GM12878 (cell line): ENCODE results near the gene PDLIM4. TPM values are rescaled to one million over a fixed set of nuclear protein-coding genes. Genes with fewer than 3 reads are reported as not detected.

Source experiments
- ATAC-seq: fragments of 200-7000 bp; cut with Tn5 transposase; 3 replicates; pipeline ENCODE4 v1.9.1; 2020; ENCODE audit warnings: mild to moderate bottlenecking, moderate library complexity
- BruUV-seq: library from RNA; stranded (reverse); fragments of 400-500 nt; replicated peaks from 2 replicates; lab custom pipeline; 2021; lab: Mats Ljungman, UMichigan
- CTCF ChIA-PET: fragments of 300-600 bp; sonication (Branson Sonifier 250); formaldehyde crosslinking; extraction: SDS; loops from one replicate; lab custom pipeline; 2021; ENCODE audit warnings: inconsistent platforms; lab: Yijun Ruan, JAX
- POLR2A ChIA-PET: fragments of 350-600 bp; formaldehyde crosslinking; extraction: SDS; loops from one replicate; lab custom pipeline; 2021; ENCODE audit warnings: inconsistent platforms; lab: Charles Lee
- RAD21 ChIA-PET: fragments of 300-600 bp; sonication (Branson Sonifier 250); formaldehyde crosslinking; loops from one replicate; lab custom pipeline; 2023; ENCODE audit warnings: antibody characterized with exemption; ENCODE audit not compliant: unreplicated experiment; lab: Charles Lee
- SMC1A ChIA-PET: fragments of 300-600 bp; sonication (Branson Sonifier 250); formaldehyde crosslinking; loops from one replicate; lab custom pipeline; 2023; ENCODE audit not compliant: unreplicated experiment, uncharacterized antibody; lab: Charles Lee
- DNase-seq: peaks from one replicate; pipeline ENCODE4 v3.0.0-alpha.2; 2011; ENCODE audit warnings: low read depth, low spot score
- FAIRE-seq: peaks from 3 replicates; lab custom pipeline; 2011; peaks lifted over from hg19 to GRCh38; lab: Jason Lieb, UNC
- H2AFZ ChIP-seq: 2 replicates; pipeline ENCODE4 v1.6.0; 2011; ENCODE audit warnings: low read depth, low read length, control low read depth; ENCODE audit not compliant: control insufficient read depth
- H3K27ac ChIP-seq: 2 replicates; pipeline ENCODE4 v1.5.1; 2011; ENCODE audit warnings: control low read depth; ENCODE audit not compliant: control insufficient read depth, insufficient read depth
- H3K27me3 ChIP-seq, 2 experiments: replicated peaks in 1 of 2; 2 replicates each; pipeline versions ENCODE4 v1.6.0 to v1.6.1; 2011; ENCODE audit warnings: low read length in 1 of 2; ENCODE audit not compliant: control insufficient read depth in 2 of 2, insufficient read depth in 2 of 2
- H3K36me3 ChIP-seq, 2 experiments: 2 replicates each; pipeline ENCODE4 v1.5.1; 2011; ENCODE audit warnings: low read length in 1 of 2; ENCODE audit not compliant: control insufficient read depth in 2 of 2, insufficient read depth in 2 of 2
- H3K4me1 ChIP-seq: 2 replicates; pipeline ENCODE4 v1.6.1; 2011; ENCODE audit warnings: mild to moderate bottlenecking, low read length, moderate library complexity, mixed read lengths; ENCODE audit not compliant: control insufficient read depth, insufficient read depth
- H3K4me2 ChIP-seq: 2 replicates; pipeline ENCODE4 v1.6.0; 2011; ENCODE audit warnings: control low read depth; ENCODE audit not compliant: control insufficient read depth, insufficient read depth
- H3K4me3 ChIP-seq: fragments of 200-600 bp; sonication (generic); 2 replicates; pipeline ENCODE4 v1.5.1; 2016
- H3K79me2 ChIP-seq: 2 replicates; pipeline ENCODE4 v1.6.0; 2011; ENCODE audit warnings: low read length; ENCODE audit not compliant: control insufficient read depth, insufficient read depth
- H3K9ac ChIP-seq: 2 replicates; pipeline ENCODE4 v1.8.0; 2011; ENCODE audit warnings: low read length, control low read depth, mixed read lengths; ENCODE audit not compliant: control insufficient read depth, insufficient read depth
- H3K9me3 ChIP-seq: replicated peaks from 3 replicates; pipeline ENCODE4 v1.5.1; 2011; ENCODE audit warnings: mild to moderate bottlenecking, low read length; ENCODE audit not compliant: control insufficient read depth, insufficient read depth
- H4K20me1 ChIP-seq: 2 replicates; pipeline ENCODE4 v1.6.0; 2011; ENCODE audit not compliant: control insufficient read depth, insufficient read depth
- CBX3 ChIP-seq: fragments of 200-600 bp; sonication (generic); IDR thresholded peaks from 2 replicates; pipeline ENCODE4 v1.6.1; 2016; ENCODE audit warnings: low read depth, borderline replicate concordance
- CREM ChIP-seq: IDR thresholded peaks from 2 replicates; pipeline ENCODE4 v1.6.1; 2014; ENCODE audit warnings: antibody characterized with exemption, low read depth
- DPF2 ChIP-seq: fragments of 450-650 bp; IDR thresholded peaks from 2 replicates; pipeline ENCODE4 v1.6.1; 2017; ENCODE audit warnings: mild to moderate bottlenecking
- FOS ChIP-seq: IDR thresholded peaks from 3 replicates; pipeline ENCODE4 v1.6.1; 2011; ENCODE audit warnings: borderline replicate concordance; ENCODE audit not compliant: insufficient read length; ENCODE audit errors: extremely low read depth
- GATAD2B ChIP-seq: fragments of 450-650 bp; conservative IDR thresholded peaks from 2 replicates; pipeline ENCODE4 v1.6.1; 2017; ENCODE audit warnings: low read depth, mild to moderate bottlenecking, moderate library complexity
- NBN ChIP-seq: fragments of 450-650 bp; IDR thresholded peaks from 2 replicates; pipeline ENCODE4 v1.6.1; 2016
- RAD21 ChIP-seq: IDR thresholded peaks from 2 replicates; pipeline ENCODE4 v1.6.1; 2011; ENCODE audit warnings: mild to moderate bottlenecking, low read depth, low read length, moderate library complexity; ENCODE audit not compliant: insufficient read depth
- RUNX3 ChIP-seq: IDR thresholded peaks from 2 replicates; pipeline ENCODE4 v1.6.1; 2012; ENCODE audit warnings: low read length, inconsistent platforms
- SMAD1 ChIP-seq: fragments of 450-650 bp; IDR thresholded peaks from 2 replicates; pipeline ENCODE4 v1.6.1; 2018; ENCODE audit warnings: mild to moderate bottlenecking, low read depth; ENCODE audit not compliant: partially characterized antibody
- SPI1 ChIP-seq: IDR thresholded peaks from 2 replicates; pipeline ENCODE4 v1.6.1; 2011; ENCODE audit warnings: low read depth, mild to moderate bottlenecking, low read length, moderate library complexity, borderline replicate concordance; ENCODE audit not compliant: insufficient read depth
- SREBF2 ChIP-seq: IDR thresholded peaks from 2 replicates; pipeline ENCODE4 v1.6.1; 2012; ENCODE audit warnings: mild to moderate bottlenecking, low read length
- TAF1 ChIP-seq: IDR thresholded peaks from 2 replicates; pipeline ENCODE4 v1.6.1; 2011; ENCODE audit warnings: mild to moderate bottlenecking, low read depth, low read length, borderline replicate concordance
- TARDBP ChIP-seq: IDR thresholded peaks from 2 replicates; pipeline ENCODE4 v1.6.1; 2016; ENCODE audit warnings: borderline replicate concordance
- ZNF384 ChIP-seq: IDR thresholded peaks from 2 replicates; pipeline ENCODE4 v1.6.1; 2012; ENCODE audit warnings: low read depth, mild to moderate bottlenecking, low read length, improper control_type of control experiment, borderline replicate concordance
- ZNF622 ChIP-seq: fragments of 450-650 bp; IDR thresholded peaks from 2 replicates; pipeline ENCODE4 v1.6.1; 2017; ENCODE audit warnings: mild to moderate bottlenecking, inconsistent platforms
- WGBS: methylation state at CpG from one replicate; pipeline ENCODE4 v1.1.6; 2016; ENCODE audit warnings: low lambda C conversion rate; ENCODE audit not compliant: insufficient replicate concordance, insufficient coverage; ENCODE audit errors: missing lambda C conversion rate; 5-methylcytosine and 5-hydroxymethylcytosine counted together
- in situ Hi-C: fragments of 300-500 bp; cut with MboI; formaldehyde crosslinking; loops from 9 replicates; pipeline ENCODE4 v1.14.3; 2018; ENCODE audit warnings: mixed read lengths
- intact Hi-C: fragments of 100-400 bp; cut with micrococcal nuclease; formaldehyde crosslinking; loops from one replicate; pipeline ENCODE4 v1.14.2; 2022; ENCODE audit not compliant: unreplicated experiment
- polyA plus RNA-seq, 11 experiments: library from polyadenylated mRNA; depleted of rRNA in 4 of 11; unstranded in 6 of 11; stranded (reverse) in 5 of 11; fragments of >200 nt; fragmentation: Nextera tagmentation in 4 of 11; fragmentation: Illumina TruSeq in 1 of 11; extraction: Ambion mirVana in 4 of 11; extraction: Trizol in 1 of 11; gene quantifications; 1 replicate in 1 of 11; 2 replicates in 10 of 11; pipeline versions ENCODE4 v1.2.1 to v1.2.3, GENCODE V29; 2011 to 2016; ENCODE audit warnings: inconsistent platforms in 2 of 11, missing spikeins in 2 of 11, low read depth in 1 of 11
- total RNA-seq, 4 experiments: library from RNA; depleted of rRNA in 3 of 4; stranded (reverse); fragments of >200 nt in 3 of 4; fragmentation: Illumina TruSeq in 1 of 4; extraction: Trizol in 1 of 4; gene quantifications; 2 replicates each; pipeline versions ENCODE4 v1.2.1 to v1.2.3, GENCODE V29; 2013 to 2021
- TF ChIP-seq, protein P1 (sequence below): IDR thresholded peaks from 2 replicates; pipeline ENCODE4 v1.6.1; 2011; ENCODE audit warnings: mild to moderate bottlenecking, low read depth, low read length, moderate library complexity; ENCODE audit not compliant: insufficient replicate concordance
- TF ChIP-seq, protein P2 (sequence below): fragments of 450-650 bp; IDR thresholded peaks from 2 replicates; pipeline ENCODE4 v1.6.1; 2016; ENCODE audit warnings: mild to moderate bottlenecking, moderate library complexity, borderline replicate concordance

The PDLIM4 gene
- total and polyA plus RNA-seq, 10 of the 15 experiments (the other 5 are each of a cell fraction or from before 2014, with no cell fraction given): 0.13 to 1.7 (median 0.39) TPM; not detected in 3

DNA sequence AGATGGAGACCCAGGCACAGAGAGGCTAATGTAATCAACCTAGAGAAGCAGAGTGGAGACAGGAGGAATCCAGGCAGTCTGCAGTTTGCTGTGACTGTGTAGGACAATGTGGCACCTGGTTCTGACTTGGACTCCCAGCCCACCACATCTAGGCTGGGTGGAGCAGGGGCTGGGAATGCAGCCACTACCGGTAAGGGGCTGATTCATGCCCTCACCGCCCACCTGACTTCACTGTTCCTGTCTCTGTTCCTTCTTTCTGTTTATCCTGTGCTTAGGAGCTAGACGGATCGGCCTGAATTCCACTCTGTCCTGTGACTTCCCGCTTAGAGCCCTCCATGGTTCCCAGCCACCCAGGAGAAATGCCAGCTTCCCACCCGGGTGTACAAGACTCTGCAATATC, 2.6 kb downstream of the PDLIM4 start:
- ChIA-PET SMC1A (interaction anchor here (1.2 to 2.7 kb wide), 3 partner anchors 9 to 22 kb away, joined by 6 to 18 read pairs (median 7); no protein-coding TSS in a partner anchor), RAD21 (interaction anchor here (1.3 to 4.8 kb wide), 3 partner anchors 9 to 34 kb away, joined by 4 to 35 read pairs (median 21); partner anchors contain the start of gene SLC22A4), POLR2A (interaction anchor here (1.0 to 3.7 kb wide), 3 partner anchors 8 to 34 kb away, joined by 3 to 18 read pairs (median 7); partner anchors contain the start of gene SLC22A4), CTCF (interaction anchor here (1.0 to 11.6 kb wide), 5 partner anchors 10 to 70 kb away, joined by 3 to 117 read pairs (median 6); partner anchors contain the start of gene SLC22A4)
- H3K36me3 ChIP-seq: no peaks in the 10 kb centered on the region
- H3K27ac ChIP-seq: no peak overlapping the region
- no peaks in the 10 kb centered on the region for H3K9me3 ChIP-seq
- peak overlapping the region; percentile 10; the same call in 1 of the 2 replicates for H3K4me2 ChIP-seq
- TF ChIP-seq CREM (no peak), SMAD1 (no peak), TARDBP (no peak), RAD21 (no peak), SREBF2 (no peak), SPI1 (0 out of 2 replicates have a peak, but pooled peaks have one; percentile 44), ZNF384 (no peak), GATAD2B (no peak), ZNF622 (no peak), DPF2 (0 out of 2 replicates have a peak, but pooled peaks have one; percentile 13), TAF1 (no peak), FOS (no peak), CBX3 (no peak), RUNX3 (no peak), NBN (no peak)
- TF ChIP-seq, protein P1, sequence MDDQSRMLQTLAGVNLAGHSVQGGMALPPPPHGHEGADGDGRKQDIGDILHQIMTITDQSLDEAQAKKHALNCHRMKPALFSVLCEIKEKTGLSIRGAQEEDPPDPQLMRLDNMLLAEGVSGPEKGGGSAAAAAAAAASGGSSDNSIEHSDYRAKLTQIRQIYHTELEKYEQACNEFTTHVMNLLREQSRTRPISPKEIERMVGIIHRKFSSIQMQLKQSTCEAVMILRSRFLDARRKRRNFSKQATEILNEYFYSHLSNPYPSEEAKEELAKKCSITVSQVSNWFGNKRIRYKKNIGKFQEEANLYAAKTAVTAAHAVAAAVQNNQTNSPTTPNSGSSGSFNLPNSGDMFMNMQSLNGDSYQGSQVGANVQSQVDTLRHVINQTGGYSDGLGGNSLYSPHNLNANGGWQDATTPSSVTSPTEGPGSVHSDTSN: no peak
- TF ChIP-seq, protein P2, sequence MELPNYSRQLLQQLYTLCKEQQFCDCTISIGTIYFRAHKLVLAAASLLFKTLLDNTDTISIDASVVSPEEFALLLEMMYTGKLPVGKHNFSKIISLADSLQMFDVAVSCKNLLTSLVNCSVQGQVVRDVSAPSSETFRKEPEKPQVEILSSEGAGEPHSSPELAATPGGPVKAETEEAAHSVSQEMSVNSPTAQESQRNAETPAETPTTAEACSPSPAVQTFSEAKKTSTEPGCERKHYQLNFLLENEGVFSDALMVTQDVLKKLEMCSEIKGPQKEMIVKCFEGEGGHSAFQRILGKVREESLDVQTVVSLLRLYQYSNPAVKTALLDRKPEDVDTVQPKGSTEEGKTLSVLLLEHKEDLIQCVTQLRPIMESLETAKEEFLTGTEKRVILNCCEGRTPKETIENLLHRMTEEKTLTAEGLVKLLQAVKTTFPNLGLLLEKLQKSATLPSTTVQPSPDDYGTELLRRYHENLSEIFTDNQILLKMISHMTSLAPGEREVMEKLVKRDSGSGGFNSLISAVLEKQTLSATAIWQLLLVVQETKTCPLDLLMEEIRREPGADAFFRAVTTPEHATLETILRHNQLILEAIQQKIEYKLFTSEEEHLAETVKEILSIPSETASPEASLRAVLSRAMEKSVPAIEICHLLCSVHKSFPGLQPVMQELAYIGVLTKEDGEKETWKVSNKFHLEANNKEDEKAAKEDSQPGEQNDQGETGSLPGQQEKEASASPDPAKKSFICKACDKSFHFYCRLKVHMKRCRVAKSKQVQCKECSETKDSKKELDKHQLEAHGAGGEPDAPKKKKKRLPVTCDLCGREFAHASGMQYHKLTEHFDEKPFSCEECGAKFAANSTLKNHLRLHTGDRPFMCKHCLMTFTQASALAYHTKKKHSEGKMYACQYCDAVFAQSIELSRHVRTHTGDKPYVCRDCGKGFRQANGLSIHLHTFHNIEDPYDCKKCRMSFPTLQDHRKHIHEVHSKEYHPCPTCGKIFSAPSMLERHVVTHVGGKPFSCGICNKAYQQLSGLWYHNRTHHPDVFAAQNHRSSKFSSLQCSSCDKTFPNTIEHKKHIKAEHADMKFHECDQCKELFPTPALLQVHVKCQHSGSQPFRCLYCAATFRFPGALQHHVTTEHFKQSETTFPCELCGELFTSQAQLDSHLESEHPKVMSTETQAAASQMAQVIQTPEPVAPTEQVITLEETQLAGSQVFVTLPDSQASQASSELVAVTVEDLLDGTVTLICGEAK: no peak
- ATAC-seq (peak; percentile 10), DNase-seq (no peak), FAIRE-seq (no peak)
- intact Hi-C loops (no loop called here), in situ Hi-C loops (no loop called here)
- no peaks in the 10 kb centered on the region for H4K20me1 ChIP-seq
- no peaks in the 10 kb centered on the region for H3K79me2 ChIP-seq
- WGBS: 73% methylated on average over 6 of the region's 6 CpGs
- BruUV-seq: no TSS peak
- peaks cover 2 to 7% of the 10 kb centered on the region in 2 experiments for H3K27me3 ChIP-seq
- no peak overlapping the region for H2AFZ ChIP-seq
- H3K4me3 ChIP-seq: no peak overlapping the region
- H3K9ac ChIP-seq: no peak overlapping the region
- peaks cover 6% of the 10 kb centered on the region; the same call in 1 of the 2 replicates for H3K4me1 ChIP-seq
